Ectodermal cell (in vitro differentiated cells): ENCODE measurements around the gene KRTAP5-6. TPM values are rescaled to one million over a fixed set of nuclear protein-coding genes. Genes with fewer than 3 reads are reported as not detected.

ENCODE experiments used
- H3K27ac ChIP-seq: 2 replicates; pipeline ENCODE4 v1.7.0; 2013; ENCODE audit warnings: mild to moderate bottlenecking, low read depth, low read length; ENCODE audit not compliant: insufficient read depth, poor library complexity, severe bottlenecking
- H3K27me3 ChIP-seq: 2 replicates; pipeline ENCODE4 v1.7.0; 2013; ENCODE audit warnings: mild to moderate bottlenecking, low read length; ENCODE audit not compliant: insufficient read depth, control insufficient read depth, poor library complexity, severe bottlenecking
- H3K36me3 ChIP-seq: one replicate; pipeline ENCODE4 v1.7.0; 2013; ENCODE audit warnings: low read length; ENCODE audit not compliant: control insufficient read depth, insufficient read depth
- H3K4me1 ChIP-seq: one replicate; pipeline ENCODE4 v1.7.0; 2013; ENCODE audit warnings: low read length; ENCODE audit not compliant: control insufficient read depth, insufficient read depth
- H3K4me3 ChIP-seq: 2 replicates; pipeline ENCODE4 v1.7.0; 2013; ENCODE audit warnings: low read depth, low read length, control low read depth; ENCODE audit not compliant: insufficient read depth
- H3K9me3 ChIP-seq: 2 replicates; pipeline ENCODE4 v1.7.0; 2013; ENCODE audit warnings: mild to moderate bottlenecking, low read length, moderate library complexity; ENCODE audit not compliant: control insufficient read depth
- WGBS, 2 experiments: methylation state at CpG; one replicate each; pipeline ENCODE4 v1.1.7; 2013; ENCODE audit warnings: missing lambda C conversion rate in 2 of 2; 5-methylcytosine and 5-hydroxymethylcytosine counted together
- polyA plus RNA-seq, 4 experiments: library from polyadenylated mRNA; stranded (reverse); fragments of 50-300 nt; gene quantifications; one replicate each; pipeline ENCODE4 v1.2.3, GENCODE V29; 2013

KRTAP5-6 gene, protein sequence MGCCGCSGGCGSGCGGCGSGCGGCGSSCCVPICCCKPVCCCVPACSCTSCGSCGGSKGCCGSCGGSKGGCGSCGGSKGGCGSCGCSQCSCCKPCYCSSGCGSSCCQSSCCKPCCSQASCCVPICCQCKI
- not detected for polyA plus RNA-seq (2013, experiment 1 of 4)
- not detected for polyA plus RNA-seq (2013, experiment 2 of 4)
- polyA plus RNA-seq (2013, experiment 3 of 4): not detected
- polyA plus RNA-seq (2013, experiment 4 of 4): not detected

DNA sequence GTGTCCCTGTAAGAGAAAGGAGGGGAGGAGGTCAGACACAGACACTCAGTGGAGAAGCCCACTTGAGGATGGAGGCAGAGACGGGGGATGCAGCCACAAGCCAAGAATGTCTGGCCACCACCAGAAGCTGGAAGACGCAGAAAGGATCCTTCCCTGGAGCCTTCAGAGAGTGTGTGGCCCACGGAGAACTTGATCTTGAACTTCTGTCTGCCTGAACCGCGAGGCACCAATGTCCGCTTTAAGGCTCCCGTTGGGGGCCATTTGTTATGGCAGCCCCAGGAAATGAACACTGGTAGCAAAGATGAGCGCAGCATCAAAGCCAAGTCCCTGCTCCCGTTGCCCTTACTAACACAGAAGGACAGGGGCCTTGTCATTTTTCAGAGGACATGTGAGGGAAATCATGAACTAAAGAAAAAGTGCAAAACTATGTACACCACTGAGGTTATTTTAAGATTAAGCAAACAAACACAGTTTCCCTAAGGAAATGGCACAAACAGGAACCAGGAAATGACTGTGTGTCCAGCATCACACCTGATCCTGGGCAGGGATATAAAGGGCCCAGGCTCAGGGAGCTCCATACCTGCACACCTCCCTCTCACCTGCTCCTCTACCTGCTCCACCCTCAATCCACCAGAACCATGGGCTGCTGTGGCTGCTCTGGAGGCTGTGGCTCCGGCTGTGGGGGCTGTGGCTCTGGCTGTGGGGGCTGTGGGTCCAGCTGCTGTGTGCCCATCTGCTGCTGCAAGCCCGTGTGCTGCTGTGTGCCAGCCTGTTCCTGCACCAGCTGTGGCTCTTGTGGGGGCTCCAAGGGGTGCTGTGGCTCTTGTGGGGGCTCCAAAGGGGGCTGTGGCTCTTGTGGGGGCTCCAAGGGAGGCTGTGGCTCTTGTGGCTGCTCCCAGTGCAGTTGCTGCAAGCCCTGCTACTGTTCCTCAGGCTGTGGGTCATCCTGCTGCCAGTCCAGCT is at the start of gene KRTAP5-6:
Gene KRTAP5-6 (plus strand): TSS at position 588 of the 963 bp plus-strand sequence. CDS start 51 bp downstream, at position 639.
- Histone ChIP-seq H3K4me1 (peaks cover 4% of the 10 kb centered on the region), H3K36me3 (no peaks in the 10 kb centered on the region), H3K27me3 (no peaks in the 10 kb centered on the region), H3K4me3 (no peak within 1 kb of the TSS), H3K9me3 (no peaks in the 10 kb centered on the region), H3K27ac (no peak within 1 kb of the TSS)
- WGBS, 2 experiments: 88 to 89% methylated on average over 11 of the region's 11 CpGs

DNA sequence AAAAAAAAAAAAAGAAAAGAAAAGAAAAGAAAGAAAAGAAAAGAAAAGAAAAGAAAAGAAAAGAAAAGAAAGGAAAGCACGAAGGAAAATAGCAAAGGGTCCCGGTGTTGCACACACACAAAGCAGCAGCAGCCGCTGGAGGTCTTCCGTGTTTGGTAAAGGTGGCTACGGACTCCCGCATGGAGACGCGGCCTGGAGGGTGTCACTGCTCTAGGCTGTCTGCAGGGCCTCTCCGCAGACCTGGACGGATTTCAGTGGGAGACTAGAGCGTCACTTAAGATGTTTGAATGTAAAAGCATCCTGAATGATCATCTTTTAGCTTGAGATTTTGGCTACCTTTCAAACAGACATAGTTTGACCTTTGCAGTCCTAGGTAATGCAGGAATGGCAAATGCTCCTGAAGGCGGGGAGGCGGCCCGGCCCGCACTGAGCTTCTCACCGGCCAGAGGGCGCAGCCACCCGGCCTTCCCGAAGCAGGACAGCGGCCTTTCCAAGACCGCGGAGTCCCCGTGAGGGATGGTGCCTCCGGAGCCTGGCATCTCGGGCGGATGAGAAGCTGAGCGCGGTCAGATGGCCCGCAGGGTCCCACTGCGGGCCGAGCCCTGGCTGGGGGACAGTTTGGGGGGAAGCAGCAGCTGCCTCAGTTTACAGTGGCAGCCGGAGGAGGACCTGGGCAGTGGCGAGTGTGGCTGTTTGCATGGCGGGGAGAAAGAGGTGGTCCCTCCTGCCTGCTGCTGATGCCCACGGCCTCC is 48.9 kb upstream of the KRTAP5-6 start:
- H3K4me1 ChIP-seq: no peaks in the 10 kb centered on the region
- H3K27ac ChIP-seq: no peak overlapping the region
- no peak overlapping the region for H3K4me3 ChIP-seq
- 93 to 94% methylated on average over 35 of the region's 35 CpGs for WGBS, 2 experiments
- peaks cover 1% of the 10 kb centered on the region for H3K27me3 ChIP-seq
- H3K36me3 ChIP-seq: no peaks in the 10 kb centered on the region
- no peaks in the 10 kb centered on the region for H3K9me3 ChIP-seq

DNA sequence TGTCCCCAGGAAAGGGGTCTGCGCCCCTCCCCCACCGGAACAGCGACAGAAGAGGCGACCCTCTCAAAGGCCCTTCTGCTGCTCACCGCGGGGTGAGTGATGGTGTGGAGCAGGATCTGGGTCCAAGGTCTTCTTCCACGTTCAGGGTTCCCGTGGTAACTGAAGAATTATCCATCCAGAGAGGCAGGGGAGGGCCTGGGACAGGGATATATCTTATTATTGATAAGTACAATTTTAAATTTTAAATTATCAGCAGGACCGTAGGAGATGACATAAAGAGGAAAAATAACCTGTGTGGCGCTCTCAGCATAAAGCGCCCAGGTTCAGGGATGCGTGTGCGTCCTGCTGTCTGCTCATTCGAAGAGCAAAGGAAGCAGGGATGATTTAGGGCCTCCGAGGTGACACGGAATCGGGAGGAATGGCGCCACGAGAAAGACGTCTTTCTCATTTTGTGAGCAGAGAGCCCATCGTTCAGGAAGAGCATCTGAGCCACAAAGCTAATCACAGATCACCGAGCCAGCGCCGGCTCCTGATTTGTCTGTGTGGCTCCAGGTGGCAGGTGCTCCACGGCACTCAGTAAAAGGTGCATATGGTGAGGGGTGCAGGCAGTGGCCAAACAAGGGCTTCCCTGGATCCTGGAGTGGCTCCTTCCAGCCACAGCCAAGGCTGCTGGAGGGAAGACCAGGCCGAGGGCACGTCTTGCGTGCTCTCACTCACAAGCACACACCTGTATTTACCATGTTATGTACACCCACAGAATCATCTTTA is 48.2 kb upstream of the KRTAP5-6 start:
- Histone ChIP-seq H3K9me3 (no peaks in the 10 kb centered on the region), H3K4me3 (no peak overlapping the region), H3K27me3 (peaks cover 4% of the 10 kb centered on the region), H3K36me3 (no peaks in the 10 kb centered on the region), H3K27ac (no peak overlapping the region), H3K4me1 (no peaks in the 10 kb centered on the region)
- WGBS, 2 experiments: 91 to 93% methylated on average over 27 to 28 of the region's 28 CpGs

DNA sequence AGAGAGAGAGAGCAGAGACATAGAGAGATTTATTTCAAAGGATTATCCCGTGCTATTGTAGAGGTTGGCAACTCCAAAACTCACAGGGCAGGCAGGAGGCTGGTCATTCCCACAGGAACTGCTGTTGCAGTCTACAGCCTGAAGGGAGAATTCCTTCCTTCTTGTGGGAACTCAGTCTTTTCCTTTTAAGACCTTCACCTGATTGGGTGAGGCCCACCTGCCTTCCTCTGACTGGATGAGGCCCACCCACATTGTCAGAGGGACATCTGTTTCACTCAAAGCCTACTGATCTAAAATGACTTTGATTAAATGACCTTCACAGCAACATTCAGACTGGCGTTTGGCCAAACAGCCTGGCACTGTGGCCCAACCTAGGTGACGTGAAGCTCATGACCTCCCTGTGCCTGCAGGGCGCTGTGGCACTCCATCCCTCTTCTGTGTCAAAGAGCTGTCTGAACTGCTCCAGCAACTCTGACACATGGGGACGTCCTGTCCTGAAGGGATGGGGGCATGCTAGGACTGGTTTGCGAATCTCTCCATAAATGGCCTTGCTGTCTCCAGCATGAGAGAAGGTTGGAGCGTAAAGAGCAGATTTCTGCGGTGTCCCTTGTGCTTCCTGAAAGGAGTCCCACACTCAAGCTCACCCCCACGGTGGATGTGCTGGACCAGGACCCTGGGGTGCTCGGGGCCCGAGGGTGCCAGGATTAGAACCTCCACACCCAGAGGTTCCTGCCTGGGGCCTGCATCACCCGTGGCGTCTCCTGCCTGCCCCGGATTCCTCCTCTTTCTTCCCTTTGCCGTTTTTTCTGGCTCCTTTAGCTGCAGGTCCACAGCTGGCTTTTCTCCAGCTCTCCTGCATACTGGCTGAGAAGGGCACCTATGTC is 46.7 kb upstream of the KRTAP5-6 start:
- WGBS, 2 experiments: 77 to 78% methylated on average over 15 of the region's 15 CpGs
- Histone ChIP-seq H3K36me3 (no peaks in the 10 kb centered on the region), H3K4me3 (no peak overlapping the region), H3K27ac (no peak overlapping the region), H3K9me3 (no peaks in the 10 kb centered on the region), H3K4me1 (no peaks in the 10 kb centered on the region), H3K27me3 (peaks cover 4% of the 10 kb centered on the region)

DNA sequence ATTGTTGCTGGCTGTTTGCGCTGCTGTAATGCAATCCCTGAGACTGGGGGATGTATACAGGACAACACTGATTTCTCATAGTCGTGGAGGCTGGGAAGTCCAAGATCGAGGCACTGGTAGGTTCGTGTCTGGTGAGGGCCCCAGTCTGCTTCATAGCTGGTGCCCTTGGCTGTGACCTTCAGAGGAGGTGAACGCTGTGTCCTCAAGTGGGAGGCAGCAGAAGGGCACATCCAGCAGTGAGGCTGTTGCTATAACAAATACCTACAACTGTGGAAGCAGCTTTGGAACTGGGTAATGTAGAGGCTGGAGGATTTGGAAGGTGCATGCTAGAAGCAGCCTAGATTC is 46.1 kb upstream of the KRTAP5-6 start:
- H3K4me3 ChIP-seq: no peak overlapping the region
- H3K9me3 ChIP-seq: no peaks in the 10 kb centered on the region
- no peaks in the 10 kb centered on the region for H3K4me1 ChIP-seq
- H3K36me3 ChIP-seq: no peaks in the 10 kb centered on the region
- WGBS, 2 experiments: 71 to 74% methylated on average over 5 of the region's 5 CpGs
- H3K27me3 ChIP-seq: peaks cover 4% of the 10 kb centered on the region
- H3K27ac ChIP-seq: no peak overlapping the region

DNA sequence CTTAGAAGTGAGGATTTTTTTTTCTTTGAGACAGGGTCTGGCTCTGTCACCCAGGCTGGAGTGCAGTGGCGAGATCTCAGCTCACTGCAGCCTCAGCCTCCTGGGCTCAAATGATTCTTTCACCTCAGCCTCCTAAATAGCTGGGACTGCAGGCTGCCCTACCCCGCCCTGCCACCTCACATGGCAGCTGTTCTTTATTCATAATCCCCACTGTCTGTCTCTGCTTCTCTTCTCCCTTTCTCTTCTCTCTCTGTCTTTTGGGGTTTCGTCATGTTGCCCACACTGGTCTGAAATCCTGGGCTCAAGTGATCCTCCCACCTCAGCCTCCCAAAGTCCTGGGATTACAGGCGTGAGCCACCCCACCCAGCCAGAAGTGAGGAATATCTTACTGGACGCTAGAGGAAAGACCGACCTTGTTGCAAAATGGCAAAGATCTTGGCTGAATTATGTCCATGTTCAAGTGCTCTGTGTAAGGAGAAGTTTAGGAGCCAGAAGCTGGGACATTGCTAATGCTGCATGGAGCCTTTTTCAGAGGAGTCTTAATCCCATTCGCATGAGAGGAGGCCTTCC is 45.5 kb upstream of the KRTAP5-6 start:
- 84 to 86% methylated on average over 7 of the region's 7 CpGs for WGBS, 2 experiments
- no peaks in the 10 kb centered on the region for H3K4me1 ChIP-seq
- H3K4me3 ChIP-seq: no peak overlapping the region
- peaks cover 4% of the 10 kb centered on the region for H3K27me3 ChIP-seq
- H3K36me3 ChIP-seq: no peaks in the 10 kb centered on the region
- no peaks in the 10 kb centered on the region for H3K9me3 ChIP-seq
- H3K27ac ChIP-seq: no peak overlapping the region

DNA sequence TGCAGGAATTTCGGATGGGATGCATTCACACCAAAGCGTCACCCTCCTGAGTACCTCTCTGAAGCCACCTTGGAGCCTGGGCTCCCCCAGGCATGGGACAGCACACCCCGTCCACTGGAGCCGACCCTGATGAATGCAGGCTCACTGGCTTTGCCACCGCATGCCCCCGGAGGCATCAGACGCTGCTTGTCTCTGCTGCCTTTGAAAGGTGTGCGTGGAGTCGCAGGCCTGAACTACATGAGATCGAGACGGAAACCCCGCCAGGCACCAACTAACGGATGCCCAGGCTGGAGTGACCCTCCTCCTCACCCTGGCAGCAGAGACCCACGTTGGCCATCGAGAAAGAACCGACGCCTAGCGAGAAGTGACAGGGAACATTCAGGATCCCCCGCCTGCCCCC is 45.0 kb upstream of the KRTAP5-6 start:
- Histone ChIP-seq H3K27ac (no peak overlapping the region), H3K4me1 (no peaks in the 10 kb centered on the region)

DNA sequence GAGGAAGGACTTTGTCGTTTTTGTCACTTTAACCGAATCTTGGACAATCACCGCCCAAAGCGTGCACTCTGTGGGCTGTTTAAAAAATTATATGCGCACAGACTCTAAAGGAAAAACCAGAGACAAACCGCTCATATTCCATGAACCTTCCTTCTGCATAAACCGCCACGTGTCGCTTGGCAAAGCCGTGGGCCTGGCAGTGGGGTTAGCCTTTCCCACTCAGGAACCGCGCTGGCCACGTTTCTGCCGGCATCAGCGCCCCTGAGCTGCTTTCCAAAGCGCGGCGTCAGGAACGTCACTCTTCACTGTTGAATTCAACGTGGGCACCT is 44.6 kb upstream of the KRTAP5-6 start:
- WGBS, 2 experiments: 59 to 60% methylated on average over 20 of the region's 20 CpGs
- Histone ChIP-seq H3K4me1 (no peaks in the 10 kb centered on the region), H3K9me3 (no peaks in the 10 kb centered on the region), H3K4me3 (no peak overlapping the region), H3K27ac (no peak overlapping the region), H3K27me3 (peaks cover 4% of the 10 kb centered on the region), H3K36me3 (no peaks in the 10 kb centered on the region)

More for the DNA sequence above, 45.0 kb upstream of the KRTAP5-6 start:
- no peaks in the 10 kb centered on the region for H3K36me3 ChIP-seq
- no peak overlapping the region for H3K4me3 ChIP-seq
- no peaks in the 10 kb centered on the region for H3K9me3 ChIP-seq
- WGBS, 2 experiments: 86 to 87% methylated on average over 19 of the region's 19 CpGs
- H3K27me3 ChIP-seq: peaks cover 4% of the 10 kb centered on the region
